GM18519 (cell line): ENCODE measurements around the gene KCNAB3.
"Not testable (repeated sequence)": the region's sequence is repeated elsewhere in the genome, so short reads cannot be mapped to it uniquely, and the experiment has no call there.

Experiments
- ATAC-seq: cut with Tn5 transposase; IDR thresholded peaks from one replicate; pipeline ENCODE4 v1.9.1; 2021; ENCODE audit warnings: mild to moderate bottlenecking, moderate library complexity; ENCODE audit not compliant: unreplicated experiment, low FRiP score

The KCNAB3 gene

DNA sequence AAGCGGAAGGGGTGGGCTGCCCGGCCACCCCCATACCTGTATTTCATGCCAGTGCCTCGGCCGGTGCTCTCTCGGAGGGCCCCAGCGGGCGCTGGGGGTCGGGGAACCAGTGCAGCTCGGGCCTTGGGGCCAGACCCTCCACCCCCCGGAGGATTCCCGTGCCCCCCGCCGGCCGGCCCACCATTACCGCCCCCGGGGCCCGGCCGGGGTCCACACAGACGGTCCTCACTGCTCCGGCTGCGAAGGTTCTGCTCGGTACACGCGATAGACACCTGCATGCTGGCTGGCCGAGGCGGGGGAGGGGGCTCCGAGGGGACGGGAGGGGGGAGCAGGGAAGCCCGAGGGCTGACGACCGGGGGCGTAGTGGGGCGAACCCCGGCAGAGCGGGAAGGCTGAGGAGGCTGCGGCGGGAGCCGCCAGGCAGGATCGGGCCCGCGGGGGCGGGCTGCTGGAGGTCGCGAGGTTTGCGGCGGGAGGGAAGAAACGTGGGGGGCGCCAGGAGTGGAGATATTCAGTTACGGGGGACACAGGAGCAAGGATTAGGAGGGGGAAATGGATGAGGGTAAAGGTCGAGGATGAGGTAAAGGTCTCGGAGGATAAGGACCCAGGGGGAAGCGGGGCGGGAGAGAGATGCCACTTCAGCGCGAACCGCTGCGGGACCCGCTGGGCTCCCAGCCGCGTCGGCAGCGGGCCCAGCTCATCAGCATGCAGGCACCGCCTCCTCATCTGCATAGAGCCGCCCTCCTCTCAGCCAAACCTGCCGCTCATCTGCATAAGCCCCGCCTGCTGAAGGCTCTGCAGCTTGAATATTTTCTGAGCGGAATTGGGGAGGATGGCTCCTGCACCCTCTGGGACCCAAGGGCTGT, at the start of gene KCNAB3:
KCNAB3 (minus strand) TSS at position 699 of the 866 bp plus-strand sequence; CDS start at position 278, 421 bp downstream.
- no peak for ATAC-seq

DNA sequence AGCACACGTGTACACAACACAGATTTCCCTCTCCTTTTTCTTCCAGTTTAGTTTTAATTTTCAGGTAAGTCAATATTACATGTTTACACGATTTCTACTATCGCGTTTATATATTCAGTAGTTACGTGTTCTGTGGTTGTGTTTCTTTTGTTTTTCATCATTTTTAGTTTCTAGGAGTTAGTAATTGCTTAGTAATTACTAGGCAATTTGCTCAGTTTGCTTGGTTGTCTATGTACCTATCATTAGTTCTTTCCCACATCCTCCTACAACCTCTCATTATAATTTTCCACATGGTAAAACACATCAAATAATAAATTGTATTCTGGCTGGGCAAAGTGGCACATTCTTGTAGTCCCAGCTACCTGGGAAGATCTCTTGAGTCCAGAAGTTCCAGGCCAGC, 48.1 kb upstream of the KCNAB3 start:
- ATAC-seq: no peak

DNA sequence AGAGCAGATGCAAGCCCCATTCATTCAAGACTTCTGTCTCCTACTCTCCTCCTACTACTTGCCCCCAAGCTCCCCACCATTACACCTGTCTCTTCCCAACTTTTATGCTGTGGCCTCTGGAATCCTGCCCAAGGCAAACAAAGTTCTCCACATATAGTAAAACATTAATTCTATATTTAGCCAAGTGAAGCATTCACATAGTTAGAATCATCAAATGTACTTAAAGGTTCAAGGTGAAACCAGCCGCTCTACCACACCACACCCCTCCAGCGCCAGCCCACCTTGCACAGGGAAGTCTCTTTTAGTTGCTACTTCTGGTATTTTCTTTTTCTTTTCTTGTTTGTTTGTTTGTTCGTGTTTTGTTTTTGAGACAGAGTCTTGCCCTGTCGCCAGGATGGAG, 47.4 kb upstream of the KCNAB3 start:
- no peak for ATAC-seq

DNA sequence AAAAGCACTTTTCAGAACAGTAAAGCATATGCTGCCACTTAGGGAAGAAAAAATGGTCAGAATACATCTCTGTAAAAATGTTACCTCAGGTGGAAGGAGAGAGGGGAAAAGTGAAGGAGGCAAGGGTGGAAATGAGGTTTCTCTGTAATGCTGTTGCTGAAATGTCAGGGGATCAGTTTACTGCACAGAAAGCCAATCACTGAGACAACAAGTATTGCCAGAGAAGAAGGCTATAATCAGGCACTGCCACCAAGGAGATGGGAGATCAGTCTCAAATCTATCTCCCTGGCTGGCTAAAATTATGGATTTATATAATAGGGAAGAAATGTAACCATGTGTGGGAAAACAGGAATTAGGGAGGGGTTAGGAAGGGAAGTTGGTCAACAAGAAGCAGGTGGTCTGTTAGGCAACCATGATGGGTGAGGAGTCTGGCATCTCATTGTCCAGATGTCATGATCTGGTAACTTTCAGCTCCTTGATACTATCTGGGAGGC, 45.0 kb upstream of the KCNAB3 start:
- no peak for ATAC-seq

DNA sequence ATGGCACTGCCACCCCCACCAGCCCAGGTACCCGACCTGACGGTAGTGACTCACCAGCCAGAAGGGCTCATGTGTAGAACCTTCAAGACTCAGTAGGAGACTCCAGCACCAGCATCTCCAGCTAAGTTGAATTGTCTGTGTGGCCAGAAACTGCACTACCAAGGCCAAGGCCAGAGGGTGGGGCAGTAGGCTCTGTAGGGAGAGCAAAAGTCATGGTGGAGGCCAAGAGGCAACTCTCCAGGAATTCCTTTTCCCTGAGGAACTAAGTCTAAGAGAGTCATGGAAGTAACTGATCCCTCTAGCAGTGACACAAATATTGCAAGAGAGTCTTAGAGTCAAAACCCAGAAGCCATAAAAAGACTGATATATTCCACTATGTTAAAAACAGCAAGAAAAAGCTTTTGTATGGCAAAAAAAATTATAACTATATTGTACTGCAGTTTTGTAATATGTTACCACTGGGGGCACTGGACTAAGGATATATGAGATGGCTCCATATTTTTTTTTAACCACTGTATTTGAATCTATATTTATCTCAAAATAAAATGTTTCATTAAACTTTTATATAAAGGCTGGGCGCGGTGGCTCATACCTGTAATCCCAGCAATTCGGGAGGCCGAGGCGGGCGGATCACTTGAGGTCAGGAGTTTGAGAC, 42.6 kb upstream of the KCNAB3 start:
- ATAC-seq: no peak

DNA sequence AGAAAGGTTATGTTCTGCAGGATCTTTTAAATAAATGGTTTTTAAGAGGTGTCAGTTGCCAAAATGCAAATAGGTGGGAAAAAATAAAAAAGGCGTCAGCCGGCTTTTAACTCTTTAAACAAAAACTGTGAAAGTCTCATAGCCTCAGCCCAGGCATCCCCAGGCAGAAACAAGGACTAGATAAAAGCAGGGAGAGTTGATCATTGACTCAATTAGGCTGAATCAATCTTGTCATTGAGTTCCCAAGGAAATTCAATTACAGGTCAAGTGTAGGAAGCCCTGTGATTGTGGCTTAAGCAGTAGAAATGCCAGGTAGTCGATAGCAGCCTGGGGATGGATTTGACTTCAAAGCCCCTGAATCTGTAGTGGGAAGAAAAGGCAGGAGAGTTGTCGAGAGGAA, 42.0 kb upstream of the KCNAB3 start:
- no peak for ATAC-seq

DNA sequence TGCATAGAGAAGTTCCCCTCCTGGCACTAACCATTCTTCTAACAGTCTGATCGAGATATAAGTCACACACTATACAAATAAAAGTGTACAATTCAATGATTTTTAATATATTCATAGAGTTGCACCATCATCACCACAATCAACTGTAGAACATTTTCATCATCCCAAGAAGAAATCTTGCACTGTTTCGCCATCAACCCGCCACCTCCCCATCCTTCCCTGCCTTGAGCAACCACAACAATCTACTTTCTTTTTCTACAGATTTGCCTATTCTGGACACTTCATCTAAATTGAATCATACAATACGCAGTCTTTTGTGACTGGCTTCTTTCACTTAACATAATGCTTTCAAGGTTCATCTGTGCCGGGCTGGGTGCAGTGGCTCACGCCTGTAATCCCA, 39.8 kb upstream of the KCNAB3 start:
- no peak for ATAC-seq

DNA sequence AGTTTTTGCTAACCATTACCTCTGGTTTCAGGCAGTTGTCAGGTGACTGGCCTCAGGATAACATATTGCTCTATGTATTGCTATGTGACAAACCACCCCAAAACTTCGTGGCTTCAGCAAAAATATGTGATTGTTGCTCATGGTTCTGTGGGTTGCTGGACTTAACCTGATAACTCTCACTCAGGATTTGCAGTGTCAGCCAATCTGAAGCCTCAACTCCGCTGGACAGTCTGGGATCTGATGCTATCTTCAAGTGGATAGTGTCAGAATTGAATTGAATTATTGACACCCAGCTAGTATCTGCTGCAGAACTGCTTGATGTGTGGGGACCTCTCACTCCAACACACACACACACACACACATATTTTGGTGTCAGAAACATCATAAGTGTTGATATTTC, 38.1 kb upstream of the KCNAB3 start:
- ATAC-seq: no peak

DNA sequence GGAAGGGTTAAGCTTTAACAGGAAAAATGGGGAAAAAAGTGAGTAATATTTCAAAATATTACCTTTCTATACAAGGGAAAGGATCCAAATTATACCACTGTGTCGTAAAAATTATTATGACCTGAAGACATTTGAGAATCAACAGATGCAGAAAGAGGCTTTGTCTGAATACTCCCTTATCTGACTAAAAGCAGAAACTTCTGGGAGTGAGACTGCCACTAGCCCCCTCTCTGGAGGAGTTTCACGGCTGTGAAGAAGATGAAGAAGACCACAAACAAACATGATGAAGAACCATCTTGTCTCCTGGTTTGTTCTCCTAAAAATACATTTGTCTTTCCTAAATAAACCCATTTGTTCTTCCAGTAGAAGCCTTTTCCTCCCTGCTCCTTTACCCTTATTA, 31.8 kb upstream of the KCNAB3 start:
- no peak for ATAC-seq

DNA sequence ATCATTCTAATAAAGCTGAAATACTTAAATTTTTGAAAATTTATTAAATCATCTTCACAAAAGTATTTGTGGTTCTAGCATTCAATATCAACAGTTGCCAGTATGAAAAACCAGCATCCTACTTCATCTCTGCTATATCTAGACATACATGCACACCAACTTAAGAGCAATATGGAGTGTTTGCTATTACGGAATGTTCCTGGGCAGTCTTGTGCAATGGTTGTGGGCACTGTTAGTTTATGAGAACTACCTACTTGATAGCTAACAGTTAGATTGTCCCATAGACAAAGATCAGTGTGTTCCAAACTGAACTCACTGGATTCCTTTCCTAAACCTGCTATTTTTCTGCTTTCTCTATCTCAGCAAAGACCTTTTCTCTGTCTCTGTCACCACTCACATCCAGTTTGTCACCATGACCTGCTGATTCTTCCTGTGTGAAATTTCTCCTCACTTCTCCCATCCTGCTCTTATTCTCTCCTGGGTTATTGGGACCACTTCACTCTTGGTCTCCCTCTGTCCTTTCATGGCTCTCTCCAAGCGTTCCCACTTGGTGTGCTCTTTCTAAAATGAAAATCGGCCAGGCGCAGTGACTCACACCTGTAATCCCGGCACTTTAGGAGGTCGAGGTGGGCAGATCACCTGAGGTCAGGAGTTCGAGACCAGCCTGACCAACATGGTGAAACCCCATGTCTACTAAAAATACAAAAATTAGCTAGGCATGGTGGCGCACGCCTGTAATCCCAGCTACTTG, 30.0 kb upstream of the KCNAB3 start:
- no peak for ATAC-seq

DNA sequence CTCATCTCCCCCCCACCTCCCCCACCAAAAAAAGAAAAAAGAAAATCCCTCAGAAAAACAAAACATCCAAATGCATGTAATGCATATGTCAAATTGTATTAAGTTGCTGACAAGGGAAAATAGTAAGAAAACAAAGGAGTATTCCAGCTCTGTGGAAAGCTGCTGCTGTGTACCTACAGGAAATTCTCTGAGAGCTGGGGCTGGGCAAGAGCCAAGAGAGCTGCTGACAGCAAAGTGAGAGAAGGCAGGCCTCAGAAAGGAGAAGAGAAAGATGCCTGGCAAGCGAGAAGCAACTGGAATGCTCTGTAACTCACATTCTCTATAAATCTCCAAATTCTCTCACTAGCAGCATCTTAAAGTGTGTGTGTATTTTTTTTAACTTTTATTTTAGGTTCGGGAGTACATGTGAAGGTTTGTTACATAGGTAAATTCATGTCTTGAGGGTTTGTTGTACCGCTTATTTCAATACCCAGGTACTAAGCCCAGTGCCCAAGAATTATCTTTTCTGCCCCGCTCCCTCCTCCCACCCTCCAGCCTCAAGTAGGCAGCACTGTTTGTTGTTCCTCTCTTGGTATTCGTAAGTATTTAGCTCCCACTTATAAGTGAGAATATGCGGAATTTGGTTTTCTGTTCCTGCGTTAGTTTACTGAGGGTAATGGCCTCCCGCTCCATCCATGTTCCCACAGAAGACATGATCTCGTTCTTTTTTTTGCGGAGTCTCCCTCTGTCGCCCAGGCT, 26.7 kb upstream of the KCNAB3 start:
- ATAC-seq: no peak

DNA sequence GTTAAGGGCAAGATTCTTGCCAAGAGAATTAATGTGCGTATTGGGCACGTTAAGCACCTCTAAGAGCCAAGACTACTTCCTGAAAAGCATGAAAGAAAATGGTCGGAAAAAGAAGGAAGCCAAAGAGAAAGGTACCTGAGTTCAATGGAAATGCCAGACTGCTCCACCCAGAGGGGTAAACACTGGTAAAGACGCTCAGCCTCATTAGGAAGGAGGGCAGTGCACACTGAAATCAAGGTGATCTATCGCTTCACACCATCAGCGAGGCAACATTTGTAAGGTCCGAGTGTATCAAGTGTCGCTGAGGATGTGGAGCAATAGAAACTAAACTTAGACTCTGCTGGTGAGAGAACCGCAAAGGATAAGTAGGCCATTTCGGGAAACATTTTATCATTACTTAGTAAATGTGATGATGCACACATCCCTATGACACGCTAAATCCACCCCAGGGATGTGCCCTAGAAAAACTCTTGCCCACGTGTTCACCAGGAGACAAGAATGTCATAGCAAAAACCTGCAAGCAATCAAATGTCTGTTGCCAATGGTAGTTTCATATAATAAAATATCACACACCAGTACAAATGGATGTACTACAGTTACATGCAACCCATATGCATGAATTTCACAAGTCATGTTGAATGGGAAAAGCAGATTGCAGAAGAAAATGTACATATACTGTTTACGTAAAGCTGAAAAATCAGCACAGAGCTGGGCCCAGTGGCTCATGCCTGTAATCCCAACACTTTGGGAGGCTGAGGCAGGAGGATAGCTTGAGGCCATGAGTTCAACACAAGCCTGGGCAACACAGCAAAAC, 26.0 kb upstream of the KCNAB3 start:
- no peak for ATAC-seq

DNA sequence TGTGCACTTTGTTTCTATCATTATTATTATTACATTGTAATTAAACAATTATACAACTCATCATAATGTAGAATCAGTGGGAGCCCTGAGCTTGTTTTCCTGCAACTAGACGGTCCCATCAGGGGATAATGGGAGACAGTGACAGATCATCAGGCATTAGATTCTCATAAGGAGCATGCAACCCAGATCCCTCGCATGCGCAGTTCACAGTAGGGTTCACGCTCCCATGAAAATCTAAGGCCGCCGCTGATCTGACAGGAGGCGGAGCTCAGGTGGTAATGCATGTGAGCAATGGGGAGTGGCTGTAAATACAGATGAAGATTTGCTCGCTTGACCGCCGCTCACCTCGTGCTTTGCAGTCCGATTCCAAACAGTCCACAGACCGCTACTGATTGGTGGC, 23.6 kb upstream of the KCNAB3 start:
- ATAC-seq: not testable (repeated sequence)

DNA sequence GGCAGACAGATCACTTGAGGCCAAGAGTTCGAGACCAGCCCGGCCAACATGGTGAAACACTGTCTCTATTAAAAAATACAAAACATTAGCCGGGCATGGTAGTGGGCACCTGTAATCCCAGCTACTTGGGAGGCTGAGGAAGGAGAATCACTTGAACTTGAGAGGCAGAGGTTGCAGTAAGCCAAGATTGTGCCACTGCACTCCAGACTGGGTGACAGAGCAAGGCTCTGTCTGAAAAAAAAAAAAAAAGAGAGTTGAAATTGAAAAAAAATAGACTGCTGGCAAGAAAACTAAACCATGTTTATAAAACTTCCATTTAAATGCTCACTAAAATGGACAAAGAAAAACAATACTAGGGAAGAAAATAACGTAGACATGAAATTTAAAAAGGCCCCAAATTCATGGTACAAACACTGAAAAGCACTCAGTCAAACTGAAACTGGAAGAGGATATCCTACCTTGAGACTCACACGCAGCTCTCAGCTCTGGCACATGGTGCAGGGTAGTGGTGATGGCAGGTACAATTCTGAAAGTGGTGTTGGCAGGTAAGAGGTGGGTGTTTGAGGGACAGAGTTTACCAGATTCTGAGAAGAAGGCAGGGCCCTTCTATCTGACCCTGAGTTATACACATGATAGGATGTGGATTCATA, 21.6 kb upstream of the KCNAB3 start:
- ATAC-seq: no peak

DNA sequence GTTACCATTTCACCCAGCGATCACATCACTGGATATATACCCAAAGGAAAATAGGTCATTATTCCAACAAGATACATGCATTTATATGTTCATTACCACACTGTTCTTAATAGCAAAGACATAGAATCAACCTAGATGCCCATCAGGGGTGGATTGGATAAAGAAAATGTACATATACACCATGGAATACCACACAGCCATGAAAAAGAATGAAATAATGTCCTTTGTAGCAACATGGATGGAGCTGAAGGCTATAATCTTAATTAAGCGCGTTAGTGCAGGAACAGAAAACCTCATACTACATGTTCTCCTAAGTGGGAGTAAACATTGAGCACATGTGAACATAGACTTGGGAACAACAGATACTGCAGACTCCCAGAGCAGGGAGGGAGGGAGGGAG, 20.9 kb upstream of the KCNAB3 start:
- no peak for ATAC-seq

DNA sequence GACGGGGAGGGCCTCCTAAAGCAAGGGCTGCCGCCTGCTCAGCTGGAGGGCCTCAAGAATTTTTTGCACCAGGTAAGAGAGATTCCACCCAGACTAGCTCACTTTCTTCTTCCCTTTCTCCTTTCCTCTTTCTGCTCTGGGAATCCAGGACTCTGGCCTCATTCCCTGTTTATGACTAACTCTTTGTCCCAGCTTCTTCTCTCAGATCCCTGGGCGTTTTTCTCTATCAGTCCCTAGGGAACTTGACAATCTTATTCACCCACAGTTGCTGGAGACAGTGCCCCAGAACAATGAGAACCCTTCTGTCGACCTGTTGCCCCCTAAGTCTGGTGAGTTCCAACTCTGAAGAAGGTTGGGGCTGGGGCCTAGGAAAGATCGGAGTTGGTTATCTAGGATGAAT, 18.0 kb upstream of the KCNAB3 start:
- no peak for ATAC-seq

DNA sequence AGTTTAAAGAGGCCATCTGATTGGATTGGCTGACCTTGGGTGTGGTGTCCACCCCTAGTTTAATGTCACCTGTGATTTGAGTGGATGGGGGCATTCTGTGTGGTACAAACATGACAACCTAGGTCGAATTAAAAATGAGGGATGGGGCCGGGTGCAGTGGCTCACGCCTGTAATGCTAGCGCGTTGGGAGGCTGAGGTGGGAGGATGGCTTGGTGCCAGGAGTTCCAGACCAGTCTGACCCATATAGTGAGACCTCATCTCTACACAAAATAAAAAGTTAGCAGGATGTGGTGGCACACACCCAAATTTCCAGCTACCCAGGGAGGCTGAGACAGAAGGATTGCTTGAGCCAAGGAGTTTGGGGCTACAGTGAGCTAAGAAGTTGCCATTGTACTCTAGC, 16.8 kb upstream of the KCNAB3 start:
- ATAC-seq: no peak

DNA sequence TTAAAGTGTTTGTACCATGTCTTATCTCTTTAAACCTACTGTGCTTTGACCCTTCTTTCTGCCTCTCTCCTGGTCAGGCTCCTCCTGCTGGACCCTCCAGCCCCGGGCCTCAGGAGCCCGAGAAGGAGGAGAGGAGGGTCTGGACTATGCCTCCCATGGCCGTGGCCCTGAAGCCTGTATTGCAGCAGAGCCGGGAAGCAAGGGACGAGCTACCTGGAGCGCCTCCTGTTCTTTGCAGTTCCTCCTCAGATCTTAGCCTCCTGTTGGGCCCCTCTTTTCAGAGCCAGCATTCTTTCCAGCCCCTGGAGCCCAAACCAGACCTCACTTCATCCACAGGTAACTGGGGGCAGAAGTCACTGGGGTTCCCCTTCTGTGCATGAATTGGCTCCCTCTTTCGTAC, 16.0 kb upstream of the KCNAB3 start:
- ATAC-seq: no peak

DNA sequence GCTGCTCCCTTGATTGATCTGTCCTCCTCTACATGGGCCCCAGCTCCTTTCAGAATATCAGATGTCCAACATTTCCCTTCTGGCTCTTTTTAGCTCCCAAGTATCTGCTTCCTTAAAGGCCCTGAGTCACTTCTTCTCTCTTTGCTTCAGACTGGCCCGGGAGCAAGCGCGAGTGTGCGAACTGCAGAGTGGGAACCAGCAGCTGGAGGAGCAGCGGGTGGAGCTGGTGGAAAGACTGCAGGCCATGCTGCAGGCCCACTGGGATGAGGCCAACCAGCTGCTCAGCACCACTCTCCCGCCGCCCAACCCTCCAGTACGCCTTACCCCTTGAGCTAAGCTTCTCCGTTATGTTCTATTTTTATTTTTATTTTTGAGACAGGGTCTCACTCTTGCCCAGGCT, 14.7 kb upstream of the KCNAB3 start:
- ATAC-seq: no peak
